HepG2 (cell line): ENCODE data around the gene TIA1. TPM values are rescaled to one million over a fixed set of nuclear protein-coding genes. Genes with fewer than 3 reads are reported as not detected.

ENCODE experiments used
- FOSL1 ChIP-seq: sonication (generic); formaldehyde crosslinking; IDR thresholded peaks from 2 replicates; pipeline ENCODE4 v1.9.0; 2021; ENCODE audit warnings: missing genetic modification reagents, borderline replicate concordance
- HNRNPUL1 ChIP-seq: fragments of 200-400 bp; formaldehyde crosslinking; IDR thresholded peaks from 2 replicates; pipeline ENCODE4 v1.6.1; 2017; ENCODE audit warnings: low read depth, mild to moderate bottlenecking, low read length, moderate library complexity
- KDM3A ChIP-seq: IDR thresholded peaks from 2 replicates; pipeline ENCODE4 v1.6.1; 2018; ENCODE audit warnings: low read depth, missing compliant biosample characterization
- RFX1 ChIP-seq: fragments of 450-650 bp; IDR thresholded peaks from 2 replicates; pipeline ENCODE4 v1.6.1; 2017
- RORA ChIP-seq: sonication (generic); formaldehyde crosslinking; IDR thresholded peaks from 2 replicates; pipeline ENCODE4 v1.5.0; 2020; ENCODE audit warnings: mild to moderate bottlenecking, missing genetic modification reagents, moderate library complexity
- ZNF143 ChIP-seq: sonication (generic); formaldehyde crosslinking; IDR thresholded peaks from 2 replicates; pipeline ENCODE4 v1.4.0; 2020; ENCODE audit warnings: missing genetic modification reagents
- ZNF20 ChIP-seq: sonication (generic); formaldehyde crosslinking; IDR thresholded peaks from 2 replicates; pipeline ENCODE4 v1.4.0; 2020; ENCODE audit warnings: mild to moderate bottlenecking, moderate library complexity, missing genetic modification reagents
- ZNF331 ChIP-seq: sonication (generic); formaldehyde crosslinking; IDR thresholded peaks from 2 replicates; pipeline ENCODE4 v1.4.0; 2020; ENCODE audit warnings: missing genetic modification reagents
- ZNF530 ChIP-seq: sonication (generic); formaldehyde crosslinking; IDR thresholded peaks from 2 replicates; pipeline ENCODE4 v1.5.0; 2020; ENCODE audit warnings: low read depth, mild to moderate bottlenecking, missing genetic modification reagents
- ZNF772 ChIP-seq: sonication (generic); formaldehyde crosslinking; IDR thresholded peaks from 2 replicates; pipeline ENCODE4 v1.5.0; 2020; ENCODE audit warnings: mild to moderate bottlenecking, missing genetic modification reagents
- ZNF788 ChIP-seq: sonication (generic); formaldehyde crosslinking; IDR thresholded peaks from 2 replicates; pipeline ENCODE4 v1.5.0; 2020; ENCODE audit warnings: mild to moderate bottlenecking, missing genetic modification reagents, borderline replicate concordance
- ZSCAN9 ChIP-seq: IDR thresholded peaks from 2 replicates; pipeline ENCODE4 v1.6.1; 2016; ENCODE audit warnings: borderline replicate concordance
- polyA plus RNA-seq, 8 experiments: library from polyadenylated mRNA; depleted of rRNA in 3 of 8; stranded (reverse) in 7 of 8; unstranded in 1 of 8; fragments of >200 nt; fragmentation: Illumina TruSeq in 4 of 8; extraction: Trizol in 4 of 8; gene quantifications; 2 replicates each; pipeline versions ENCODE4 v1.2.1 to v1.2.3, GENCODE V29; 2011 to 2016; ENCODE audit warnings: low read depth in 4 of 8, missing spikeins in 1 of 8, mixed read lengths in 1 of 8; ENCODE audit not compliant: insufficient read depth in 1 of 8
- total RNA-seq, 5 experiments: library from RNA; depleted of rRNA; stranded (reverse); fragments of >200 nt; fragmentation: Illumina TruSeq; extraction: Trizol; gene quantifications; 2 replicates each; pipeline ENCODE4 v1.2.3, GENCODE V29; 2016; ENCODE audit warnings: low read depth in 1 of 5
- TF ChIP-seq, protein P1 (sequence below): sonication (generic); formaldehyde crosslinking; IDR thresholded peaks from 2 replicates; pipeline ENCODE4 v1.5.0; 2020; ENCODE audit warnings: mild to moderate bottlenecking, missing genetic modification reagents, borderline replicate concordance
- TF ChIP-seq, protein P2 (sequence below): sonication (generic); formaldehyde crosslinking; IDR thresholded peaks from 2 replicates; pipeline ENCODE4 v1.4.0; 2020; ENCODE audit warnings: missing genetic modification reagents
- TF ChIP-seq, protein P3 (sequence below): IDR thresholded peaks from 2 replicates; pipeline ENCODE4 v1.6.1; 2016; ENCODE audit warnings: missing compliant biosample characterization, missing genetic modification reagents, borderline replicate concordance
- TF ChIP-seq, protein P4 (sequence below): sonication (generic); formaldehyde crosslinking; IDR thresholded peaks from 2 replicates; pipeline ENCODE4 v1.8.1; 2023; ENCODE audit warnings: mild to moderate bottlenecking, moderate library complexity, missing genetic modification reagents
- TF ChIP-seq, protein P5 (sequence below): sonication (generic); formaldehyde crosslinking; IDR thresholded peaks from 2 replicates; pipeline ENCODE4 v1.8.1; 2023; ENCODE audit warnings: mild to moderate bottlenecking, inconsistent platforms, moderate library complexity, missing genetic modification reagents, borderline replicate concordance

The TIA1 gene
- total and polyA plus RNA-seq, 2 of the 13 experiments (the other 11 are each of a cell fraction or from before 2014, with no cell fraction given): 209 to 319 TPM

DNA sequence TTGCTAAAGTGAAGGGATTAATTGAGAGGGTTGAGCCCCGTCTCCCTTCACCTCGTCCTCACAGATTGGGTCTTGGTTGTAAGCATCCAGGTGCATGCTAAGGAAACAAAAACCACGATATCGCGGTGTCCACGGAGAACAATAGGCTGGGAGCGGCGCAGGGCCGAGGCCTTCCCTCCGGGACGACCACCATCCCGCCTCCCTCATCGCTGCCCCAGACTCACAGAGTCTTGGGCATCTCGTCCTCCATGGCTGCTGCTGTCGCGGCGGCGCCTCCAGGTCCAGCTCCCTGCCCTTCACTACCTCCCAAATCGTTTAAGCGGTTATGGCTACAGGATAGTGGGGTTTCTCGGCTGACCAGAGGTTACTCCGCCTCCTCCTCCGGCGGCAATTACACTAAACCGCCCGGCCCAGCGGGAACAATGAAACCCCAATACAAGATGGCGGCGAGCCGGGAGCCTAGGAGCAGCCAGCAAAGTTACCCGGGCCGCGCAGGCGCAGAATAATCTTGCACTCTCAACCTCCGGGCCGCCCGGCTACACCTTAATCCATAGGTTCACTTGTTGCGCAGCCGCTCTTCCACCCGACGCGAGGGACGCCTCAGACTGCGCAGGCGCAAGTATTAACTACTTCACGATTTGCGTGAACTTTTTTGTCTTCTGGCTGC is at the start of gene TIA1 (continued):
- TF ChIP-seq ZNF20 (0 out of 2 replicates have a peak, but pooled peaks have one; percentile 47), ZNF530 (peak; percentile 83; the same call in 1 of the 2 replicates), HNRNPUL1 (no peak), KDM3A (peak; percentile 86), ZNF788 (CRISPR knock-in tag) (peak; percentile 65; the same call in 1 of the 2 replicates), ZNF331 (CRISPR knock-in tag) (peak; percentile 25; the same call in 1 of the 2 replicates), RFX1 (no peak), RORA (no peak), ZNF143 (no peak), ZSCAN9 (peak; percentile 87; the same call in 1 of the 2 replicates), ZNF772 (peak; percentile 82), FOSL1 (no peak)
- TF ChIP-seq, protein P1, sequence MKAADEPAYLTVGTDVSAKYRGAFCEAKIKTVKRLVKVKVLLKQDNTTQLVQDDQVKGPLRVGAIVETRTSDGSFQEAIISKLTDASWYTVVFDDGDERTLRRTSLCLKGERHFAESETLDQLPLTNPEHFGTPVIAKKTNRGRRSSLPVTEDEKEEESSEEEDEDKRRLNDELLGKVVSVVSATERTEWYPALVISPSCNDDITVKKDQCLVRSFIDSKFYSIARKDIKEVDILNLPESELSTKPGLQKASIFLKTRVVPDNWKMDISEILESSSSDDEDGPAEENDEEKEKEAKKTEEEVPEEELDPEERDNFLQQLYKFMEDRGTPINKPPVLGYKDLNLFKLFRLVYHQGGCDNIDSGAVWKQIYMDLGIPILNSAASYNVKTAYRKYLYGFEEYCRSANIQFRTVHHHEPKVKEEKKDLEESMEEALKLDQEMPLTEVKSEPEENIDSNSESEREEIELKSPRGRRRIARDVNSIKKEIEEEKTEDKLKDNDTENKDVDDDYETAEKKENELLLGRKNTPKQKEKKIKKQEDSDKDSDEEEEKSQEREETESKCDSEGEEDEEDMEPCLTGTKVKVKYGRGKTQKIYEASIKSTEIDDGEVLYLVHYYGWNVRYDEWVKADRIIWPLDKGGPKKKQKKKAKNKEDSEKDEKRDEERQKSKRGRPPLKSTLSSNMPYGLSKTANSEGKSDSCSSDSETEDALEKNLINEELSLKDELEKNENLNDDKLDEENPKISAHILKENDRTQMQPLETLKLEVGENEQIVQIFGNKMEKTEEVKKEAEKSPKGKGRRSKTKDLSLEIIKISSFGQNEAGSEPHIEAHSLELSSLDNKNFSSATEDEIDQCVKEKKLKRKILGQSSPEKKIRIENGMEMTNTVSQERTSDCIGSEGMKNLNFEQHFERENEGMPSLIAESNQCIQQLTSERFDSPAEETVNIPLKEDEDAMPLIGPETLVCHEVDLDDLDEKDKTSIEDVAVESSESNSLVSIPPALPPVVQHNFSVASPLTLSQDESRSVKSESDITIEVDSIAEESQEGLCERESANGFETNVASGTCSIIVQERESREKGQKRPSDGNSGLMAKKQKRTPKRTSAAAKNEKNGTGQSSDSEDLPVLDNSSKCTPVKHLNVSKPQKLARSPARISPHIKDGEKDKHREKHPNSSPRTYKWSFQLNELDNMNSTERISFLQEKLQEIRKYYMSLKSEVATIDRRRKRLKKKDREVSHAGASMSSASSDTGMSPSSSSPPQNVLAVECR (CRISPR knock-in tag): peak; percentile 92
- TF ChIP-seq, protein P2, sequence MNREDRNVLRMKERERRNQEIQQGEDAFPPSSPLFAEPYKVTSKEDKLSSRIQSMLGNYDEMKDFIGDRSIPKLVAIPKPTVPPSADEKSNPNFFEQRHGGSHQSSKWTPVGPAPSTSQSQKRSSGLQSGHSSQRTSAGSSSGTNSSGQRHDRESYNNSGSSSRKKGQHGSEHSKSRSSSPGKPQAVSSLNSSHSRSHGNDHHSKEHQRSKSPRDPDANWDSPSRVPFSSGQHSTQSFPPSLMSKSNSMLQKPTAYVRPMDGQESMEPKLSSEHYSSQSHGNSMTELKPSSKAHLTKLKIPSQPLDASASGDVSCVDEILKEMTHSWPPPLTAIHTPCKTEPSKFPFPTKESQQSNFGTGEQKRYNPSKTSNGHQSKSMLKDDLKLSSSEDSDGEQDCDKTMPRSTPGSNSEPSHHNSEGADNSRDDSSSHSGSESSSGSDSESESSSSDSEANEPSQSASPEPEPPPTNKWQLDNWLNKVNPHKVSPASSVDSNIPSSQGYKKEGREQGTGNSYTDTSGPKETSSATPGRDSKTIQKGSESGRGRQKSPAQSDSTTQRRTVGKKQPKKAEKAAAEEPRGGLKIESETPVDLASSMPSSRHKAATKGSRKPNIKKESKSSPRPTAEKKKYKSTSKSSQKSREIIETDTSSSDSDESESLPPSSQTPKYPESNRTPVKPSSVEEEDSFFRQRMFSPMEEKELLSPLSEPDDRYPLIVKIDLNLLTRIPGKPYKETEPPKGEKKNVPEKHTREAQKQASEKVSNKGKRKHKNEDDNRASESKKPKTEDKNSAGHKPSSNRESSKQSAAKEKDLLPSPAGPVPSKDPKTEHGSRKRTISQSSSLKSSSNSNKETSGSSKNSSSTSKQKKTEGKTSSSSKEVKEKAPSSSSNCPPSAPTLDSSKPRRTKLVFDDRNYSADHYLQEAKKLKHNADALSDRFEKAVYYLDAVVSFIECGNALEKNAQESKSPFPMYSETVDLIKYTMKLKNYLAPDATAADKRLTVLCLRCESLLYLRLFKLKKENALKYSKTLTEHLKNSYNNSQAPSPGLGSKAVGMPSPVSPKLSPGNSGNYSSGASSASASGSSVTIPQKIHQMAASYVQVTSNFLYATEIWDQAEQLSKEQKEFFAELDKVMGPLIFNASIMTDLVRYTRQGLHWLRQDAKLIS (CRISPR knock-in tag): peak; percentile 90
- TF ChIP-seq, protein P3, sequence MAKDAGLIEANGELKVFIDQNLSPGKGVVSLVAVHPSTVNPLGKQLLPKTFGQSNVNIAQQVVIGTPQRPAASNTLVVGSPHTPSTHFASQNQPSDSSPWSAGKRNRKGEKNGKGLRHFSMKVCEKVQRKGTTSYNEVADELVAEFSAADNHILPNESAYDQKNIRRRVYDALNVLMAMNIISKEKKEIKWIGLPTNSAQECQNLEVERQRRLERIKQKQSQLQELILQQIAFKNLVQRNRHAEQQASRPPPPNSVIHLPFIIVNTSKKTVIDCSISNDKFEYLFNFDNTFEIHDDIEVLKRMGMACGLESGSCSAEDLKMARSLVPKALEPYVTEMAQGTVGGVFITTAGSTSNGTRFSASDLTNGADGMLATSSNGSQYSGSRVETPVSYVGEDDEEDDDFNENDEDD (CRISPR knock-in tag): peak; percentile 50; the same call in 1 of the 2 replicates
- TF ChIP-seq, protein P4, sequence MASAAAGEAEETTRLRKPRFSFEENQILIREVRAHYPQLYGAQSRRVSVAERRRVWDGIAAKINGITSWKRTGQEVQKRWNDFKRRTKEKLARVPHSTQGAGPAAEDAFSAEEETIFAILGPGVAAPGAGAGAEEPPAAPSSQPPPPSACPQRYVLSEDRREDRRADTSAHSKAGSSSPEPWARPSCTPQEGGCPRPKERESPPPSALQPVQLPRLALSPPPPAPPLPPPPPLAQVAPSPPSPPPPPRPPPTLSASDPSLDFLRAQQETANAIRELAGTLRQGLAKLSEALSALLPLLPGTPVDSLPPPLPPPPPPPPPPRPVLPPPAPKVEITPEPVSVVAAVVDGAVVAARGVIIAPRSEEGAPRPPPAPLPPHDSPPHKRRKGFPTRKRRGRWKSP: 0 out of 2 replicates have a peak, but pooled peaks have one; percentile 63
- TF ChIP-seq, protein P5, sequence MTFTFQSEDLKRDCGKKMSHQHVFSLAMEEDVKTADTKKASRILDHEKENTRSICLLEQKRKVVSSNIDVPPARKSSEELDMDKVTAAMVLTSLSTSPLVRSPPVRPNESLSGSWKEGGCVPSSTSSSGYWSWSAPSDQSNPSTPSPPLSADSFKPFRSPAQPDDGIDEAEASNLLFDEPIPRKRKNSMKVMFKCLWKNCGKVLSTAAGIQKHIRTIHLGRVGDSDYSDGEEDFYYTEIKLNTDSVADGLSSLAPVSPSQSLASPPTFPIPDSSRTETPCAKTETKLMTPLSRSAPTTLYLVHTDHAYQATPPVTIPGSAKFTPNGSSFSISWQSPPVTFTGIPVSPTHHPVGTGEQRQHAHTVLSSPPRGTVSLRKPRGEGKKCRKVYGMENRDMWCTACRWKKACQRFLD: 0 out of 2 replicates have a peak, but pooled peaks have one; percentile 37
